ENCODE results near the gene HIGD1A.

Gene HIGD1A

GRCh38 chr3:42733501-42734262, 70.6 kb downstream of the HIGD1A start:
- DNase-seq, result peak in 1 of 3 experiments; percentile 44
